T-helper 9 cell (primary cell): ENCODE results near the gene MYOF.
A peak's percentile ranks its signal among the peaks of the same experiment; 100 is the strongest.

Source experiments
- DNase-seq: peaks from one replicate; pipeline ENCODE4 v3.0.0-alpha.2; 2020
- total RNA-seq, 2 donors: gene quantifications; one replicate each; lab custom pipeline; 2026; lab: John Stamatoyannopoulos, UW

MYOF gene, protein sequence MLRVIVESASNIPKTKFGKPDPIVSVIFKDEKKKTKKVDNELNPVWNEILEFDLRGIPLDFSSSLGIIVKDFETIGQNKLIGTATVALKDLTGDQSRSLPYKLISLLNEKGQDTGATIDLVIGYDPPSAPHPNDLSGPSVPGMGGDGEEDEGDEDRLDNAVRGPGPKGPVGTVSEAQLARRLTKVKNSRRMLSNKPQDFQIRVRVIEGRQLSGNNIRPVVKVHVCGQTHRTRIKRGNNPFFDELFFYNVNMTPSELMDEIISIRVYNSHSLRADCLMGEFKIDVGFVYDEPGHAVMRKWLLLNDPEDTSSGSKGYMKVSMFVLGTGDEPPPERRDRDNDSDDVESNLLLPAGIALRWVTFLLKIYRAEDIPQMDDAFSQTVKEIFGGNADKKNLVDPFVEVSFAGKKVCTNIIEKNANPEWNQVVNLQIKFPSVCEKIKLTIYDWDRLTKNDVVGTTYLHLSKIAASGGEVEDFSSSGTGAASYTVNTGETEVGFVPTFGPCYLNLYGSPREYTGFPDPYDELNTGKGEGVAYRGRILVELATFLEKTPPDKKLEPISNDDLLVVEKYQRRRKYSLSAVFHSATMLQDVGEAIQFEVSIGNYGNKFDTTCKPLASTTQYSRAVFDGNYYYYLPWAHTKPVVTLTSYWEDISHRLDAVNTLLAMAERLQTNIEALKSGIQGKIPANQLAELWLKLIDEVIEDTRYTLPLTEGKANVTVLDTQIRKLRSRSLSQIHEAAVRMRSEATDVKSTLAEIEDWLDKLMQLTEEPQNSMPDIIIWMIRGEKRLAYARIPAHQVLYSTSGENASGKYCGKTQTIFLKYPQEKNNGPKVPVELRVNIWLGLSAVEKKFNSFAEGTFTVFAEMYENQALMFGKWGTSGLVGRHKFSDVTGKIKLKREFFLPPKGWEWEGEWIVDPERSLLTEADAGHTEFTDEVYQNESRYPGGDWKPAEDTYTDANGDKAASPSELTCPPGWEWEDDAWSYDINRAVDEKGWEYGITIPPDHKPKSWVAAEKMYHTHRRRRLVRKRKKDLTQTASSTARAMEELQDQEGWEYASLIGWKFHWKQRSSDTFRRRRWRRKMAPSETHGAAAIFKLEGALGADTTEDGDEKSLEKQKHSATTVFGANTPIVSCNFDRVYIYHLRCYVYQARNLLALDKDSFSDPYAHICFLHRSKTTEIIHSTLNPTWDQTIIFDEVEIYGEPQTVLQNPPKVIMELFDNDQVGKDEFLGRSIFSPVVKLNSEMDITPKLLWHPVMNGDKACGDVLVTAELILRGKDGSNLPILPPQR (N-terminal part only)
- total RNA-seq, result 0 to 0.07 reads per million in 2 donors

DNA sequence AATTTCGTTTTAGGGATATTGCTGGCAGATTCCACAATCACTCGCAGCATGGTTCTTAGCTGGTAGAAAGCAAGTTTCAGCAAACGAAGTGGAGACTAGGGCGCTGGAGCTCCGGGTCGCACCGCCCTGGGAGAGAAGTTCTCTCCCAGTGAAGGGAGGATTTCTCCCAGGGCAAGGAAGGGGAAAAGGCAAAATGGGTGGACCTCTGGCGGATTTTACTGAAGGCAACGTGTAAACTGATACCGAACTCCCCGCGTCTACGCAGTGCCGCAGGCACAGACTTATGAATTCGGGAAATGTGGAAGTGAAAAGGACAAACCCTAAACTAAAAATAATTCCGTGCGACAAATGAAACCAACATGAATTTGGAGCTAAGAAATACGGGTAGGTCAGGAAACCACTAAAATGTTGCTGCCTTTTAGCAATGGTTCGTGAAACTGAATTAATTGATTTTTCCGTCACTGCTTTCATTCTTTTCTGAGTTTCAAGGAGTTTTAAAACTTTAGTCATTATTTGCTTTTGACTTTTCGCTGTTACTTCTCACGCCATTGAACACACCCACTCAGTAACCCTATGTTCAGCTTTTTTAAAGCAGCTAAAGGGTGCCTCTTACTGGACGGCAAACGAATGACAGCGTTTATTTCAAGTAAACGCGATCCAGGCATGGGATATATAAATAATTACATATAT, at the start of gene MYOF:
MYOF (minus strand) TSS at position 190 of the 690 bp plus-strand sequence; CDS start at position 50, 140 bp downstream.
- no peak for DNase-seq

DNA sequence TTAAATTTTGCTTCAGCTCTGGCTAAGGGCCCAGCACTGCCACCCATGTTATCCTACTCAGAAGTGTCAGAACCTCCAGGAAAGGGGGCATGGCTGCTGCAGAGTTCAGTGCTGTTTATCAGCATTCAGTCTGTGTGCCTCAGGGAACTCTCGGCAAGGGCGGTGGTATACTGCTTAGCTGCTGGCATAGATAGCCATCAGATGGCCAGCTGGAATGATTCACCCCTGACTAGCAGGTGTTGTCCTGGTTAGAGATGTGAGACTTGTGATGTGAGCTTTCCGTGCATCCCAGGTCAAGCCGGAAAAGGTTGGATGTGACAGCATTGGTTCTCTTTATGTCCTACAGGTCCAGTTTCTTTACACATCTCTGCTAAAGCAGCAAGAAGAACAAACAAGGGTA, 36.4 kb upstream of the MYOF start:
- no peak for DNase-seq

DNA sequence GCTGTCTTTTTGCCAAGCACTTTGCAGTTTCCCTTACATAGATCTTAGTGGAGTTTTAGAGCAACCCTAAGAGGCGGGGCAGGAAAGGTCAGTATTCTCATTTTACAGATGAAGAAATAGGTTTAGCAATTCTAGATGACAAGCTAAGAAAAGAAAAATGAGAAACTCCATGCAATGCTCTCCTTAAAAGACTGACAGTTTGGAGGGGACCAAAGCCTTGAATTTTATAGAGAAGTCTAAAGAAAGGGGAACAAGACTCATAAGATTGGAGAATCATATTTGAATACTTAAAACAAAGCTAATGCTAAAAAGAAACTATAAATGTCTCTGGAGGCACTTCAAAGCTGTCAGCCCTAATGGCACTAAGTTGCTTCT, 33.9 kb upstream of the MYOF start:
- DNase-seq, result no peak

DNA sequence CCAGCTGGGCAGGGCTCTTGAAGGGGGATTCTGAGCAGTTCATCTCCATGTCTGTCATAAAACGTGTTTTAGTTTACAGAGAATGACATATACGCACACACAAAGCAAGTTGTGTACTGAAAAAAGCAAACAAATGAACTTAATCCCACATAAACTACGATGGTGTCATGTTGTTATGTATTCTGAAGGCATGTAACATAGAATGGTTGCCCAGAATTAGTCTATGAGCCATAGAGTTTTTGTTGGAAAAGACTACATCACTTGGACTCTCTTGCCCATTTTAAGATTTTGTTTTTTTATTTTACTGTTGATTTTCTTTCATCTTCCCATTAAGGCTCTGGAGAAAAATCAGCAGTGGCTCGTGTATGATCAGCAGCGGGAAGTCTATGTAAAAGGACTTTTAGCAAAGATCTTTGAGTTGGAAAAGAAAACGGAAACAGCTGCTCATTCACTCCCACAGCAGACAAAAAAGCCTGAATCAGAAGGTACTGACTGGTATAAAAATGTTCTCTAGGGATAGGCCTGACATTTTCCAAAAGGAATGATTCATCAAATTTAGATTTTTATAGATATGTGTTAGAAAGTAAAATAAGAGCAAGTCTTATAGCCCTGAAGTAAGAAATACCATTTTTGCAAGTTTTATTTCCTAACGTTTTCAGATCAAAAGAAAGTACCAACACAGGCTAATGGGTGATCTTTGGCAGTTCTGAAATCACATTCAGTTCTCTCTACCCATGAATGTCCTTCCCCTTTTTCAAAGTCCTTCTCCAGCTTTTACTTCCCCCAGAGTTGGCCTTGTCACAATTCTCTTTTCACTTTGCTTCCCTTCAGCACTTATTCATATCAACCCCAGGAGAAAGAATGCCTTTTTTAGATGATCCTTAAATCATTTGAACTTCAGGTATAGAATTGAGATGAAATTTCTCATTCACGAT, 33.2 kb upstream of the MYOF start:
- no peak for DNase-seq

DNA sequence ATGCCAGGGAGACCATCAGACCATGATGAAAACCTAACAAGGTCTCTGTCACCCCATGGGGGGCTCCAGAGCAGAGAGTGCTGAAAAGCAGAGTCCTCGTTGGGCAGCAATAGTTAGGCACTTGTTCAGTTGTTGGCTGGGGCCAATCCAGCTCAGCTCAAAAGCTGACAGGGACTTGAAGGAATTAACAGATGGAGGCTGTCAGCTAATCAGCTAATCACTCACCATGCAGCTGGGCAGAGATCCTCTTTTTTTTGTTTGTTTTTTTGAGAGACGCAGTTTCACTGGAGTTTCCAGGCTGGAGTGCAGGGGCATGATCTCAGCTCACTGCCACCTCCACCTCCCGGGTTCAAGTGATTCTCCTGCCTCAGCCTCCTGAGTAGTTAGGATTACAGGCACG, 32.4 kb upstream of the MYOF start:
- no peak for DNase-seq

DNA sequence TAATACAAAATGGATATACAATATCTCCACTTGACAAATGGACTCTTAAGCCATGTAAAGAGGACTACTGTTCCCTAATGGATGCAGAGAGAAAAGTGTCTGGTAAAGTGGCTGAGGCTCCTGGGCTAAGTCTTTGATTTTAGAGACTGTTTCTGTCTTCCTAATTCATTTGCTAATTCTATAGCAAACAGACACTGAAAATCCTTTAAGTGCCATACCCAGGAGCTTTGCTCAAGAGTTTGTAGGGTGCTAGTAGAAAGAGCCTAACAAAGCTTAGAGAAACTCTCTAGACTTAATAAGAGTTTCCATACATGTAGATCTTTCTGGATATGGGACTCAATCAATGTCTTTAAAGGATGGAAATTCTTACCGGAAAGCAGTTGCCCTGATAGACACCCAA, 31.0 kb upstream of the MYOF start:
- no peak for DNase-seq

DNA sequence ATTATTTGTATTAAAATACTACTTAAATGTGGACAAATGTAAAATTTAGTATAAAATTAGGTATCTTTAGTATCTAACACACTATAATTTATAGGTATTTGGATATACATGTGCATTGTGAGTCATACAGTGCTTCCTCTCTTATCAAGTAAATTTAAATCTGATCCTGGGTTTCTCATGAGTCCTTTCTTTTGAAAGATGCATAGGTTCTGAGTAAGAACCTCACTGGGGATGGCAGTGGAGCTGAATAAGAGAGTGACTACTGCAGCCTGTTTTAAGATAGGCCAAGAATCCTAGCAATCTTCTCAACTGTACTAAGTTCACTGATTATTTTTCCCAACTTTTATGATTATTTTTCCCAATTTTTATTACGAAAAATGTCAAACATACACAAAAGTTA, 30.4 kb upstream of the MYOF start:
- DNase-seq, result no peak

DNA sequence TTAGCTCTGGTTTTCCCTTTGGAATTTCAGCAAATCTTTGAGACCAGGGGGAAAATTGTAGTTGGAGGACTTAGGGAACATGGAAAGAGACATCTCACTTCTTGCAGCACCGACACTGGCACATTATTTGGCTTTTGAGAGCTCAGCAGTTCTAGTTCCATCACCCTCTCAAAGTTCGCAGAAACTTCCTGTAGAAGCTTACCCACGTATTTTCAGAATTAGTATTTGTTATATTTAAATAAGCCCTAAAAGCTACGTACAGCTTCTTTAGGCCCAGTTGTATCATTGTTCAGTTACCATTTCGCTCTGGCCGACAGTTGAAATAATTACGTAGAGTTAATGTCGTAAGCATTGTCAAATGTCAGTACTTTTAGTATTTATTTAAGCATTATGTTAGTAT, 27.7 kb upstream of the MYOF start:
- DNase-seq, result no peak

DNA sequence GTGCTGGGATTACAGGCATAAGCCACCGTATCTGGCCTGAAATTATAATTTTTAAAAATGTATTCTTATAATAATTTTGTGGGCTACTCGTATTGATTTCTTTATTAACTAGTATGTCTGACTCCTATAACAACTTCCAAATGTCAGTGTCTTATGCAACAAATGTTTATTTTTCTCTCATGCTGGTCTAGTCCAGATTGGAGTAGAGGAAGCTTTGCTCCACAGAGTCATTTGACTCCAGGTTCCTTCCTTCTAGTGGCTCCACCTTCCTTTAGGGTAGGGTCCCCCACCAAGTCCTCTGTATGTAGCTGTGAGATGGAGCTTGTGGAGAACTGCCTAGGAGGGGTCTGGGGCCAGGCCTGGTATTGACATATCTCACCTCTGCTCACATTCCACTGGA, 22.9 kb upstream of the MYOF start:
- DNase-seq, result no peak

DNA sequence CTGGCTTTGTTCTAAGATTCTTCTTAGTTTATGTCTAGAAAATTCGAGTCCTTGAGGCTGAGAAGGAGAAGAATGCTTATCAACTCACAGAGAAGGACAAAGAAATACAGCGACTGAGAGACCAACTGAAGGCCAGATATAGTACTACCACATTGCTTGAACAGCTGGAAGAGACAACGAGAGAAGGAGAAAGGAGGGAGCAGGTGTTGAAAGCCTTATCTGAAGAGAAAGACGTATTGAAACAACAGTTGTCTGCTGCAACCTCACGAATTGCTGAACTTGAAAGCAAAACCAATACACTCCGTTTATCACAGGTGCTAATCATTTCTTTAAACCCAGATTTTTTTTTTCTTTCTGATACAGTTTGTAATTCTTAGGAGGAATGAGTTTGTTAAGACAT, 20.9 kb upstream of the MYOF start:
- no peak for DNase-seq

DNA sequence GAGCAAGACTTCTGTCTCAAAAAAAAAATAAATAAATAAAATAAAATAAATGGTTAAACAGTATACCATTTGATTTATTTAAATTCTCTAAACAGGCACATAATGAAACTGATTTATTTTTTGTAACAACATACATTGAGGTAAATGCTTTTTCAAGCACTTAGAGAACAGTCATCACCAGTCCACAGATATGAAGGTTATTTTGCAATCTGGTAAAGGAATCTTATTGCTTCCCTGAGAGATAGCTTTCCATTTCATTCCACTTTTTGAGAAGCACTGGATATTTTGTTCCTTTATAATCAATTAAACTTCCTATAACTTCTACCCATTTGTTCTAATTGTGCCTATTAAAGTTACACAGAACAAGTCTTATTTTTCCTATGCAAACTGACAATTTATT, 19.5 kb upstream of the MYOF start:
- DNase-seq, result no peak

DNA sequence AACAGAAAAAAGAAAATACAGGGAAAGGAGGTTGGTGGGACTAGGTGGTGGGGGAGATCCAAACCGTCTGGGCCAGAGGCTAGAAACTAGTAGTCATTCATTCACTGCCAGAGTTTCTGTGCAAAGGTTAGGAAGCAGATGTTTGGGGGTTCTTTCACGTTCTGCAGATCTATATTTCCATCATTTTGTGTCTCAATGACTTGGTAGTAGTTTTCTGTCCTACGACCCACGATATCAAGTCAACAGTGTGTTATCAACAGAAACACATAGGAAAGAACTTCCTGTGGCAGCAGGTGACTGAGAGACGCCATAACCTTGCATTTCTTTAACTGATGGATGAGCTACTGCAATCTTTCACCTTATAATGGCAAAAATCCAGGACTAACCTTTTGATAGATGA, 16.0 kb upstream of the MYOF start:
- DNase-seq, result no peak

DNA sequence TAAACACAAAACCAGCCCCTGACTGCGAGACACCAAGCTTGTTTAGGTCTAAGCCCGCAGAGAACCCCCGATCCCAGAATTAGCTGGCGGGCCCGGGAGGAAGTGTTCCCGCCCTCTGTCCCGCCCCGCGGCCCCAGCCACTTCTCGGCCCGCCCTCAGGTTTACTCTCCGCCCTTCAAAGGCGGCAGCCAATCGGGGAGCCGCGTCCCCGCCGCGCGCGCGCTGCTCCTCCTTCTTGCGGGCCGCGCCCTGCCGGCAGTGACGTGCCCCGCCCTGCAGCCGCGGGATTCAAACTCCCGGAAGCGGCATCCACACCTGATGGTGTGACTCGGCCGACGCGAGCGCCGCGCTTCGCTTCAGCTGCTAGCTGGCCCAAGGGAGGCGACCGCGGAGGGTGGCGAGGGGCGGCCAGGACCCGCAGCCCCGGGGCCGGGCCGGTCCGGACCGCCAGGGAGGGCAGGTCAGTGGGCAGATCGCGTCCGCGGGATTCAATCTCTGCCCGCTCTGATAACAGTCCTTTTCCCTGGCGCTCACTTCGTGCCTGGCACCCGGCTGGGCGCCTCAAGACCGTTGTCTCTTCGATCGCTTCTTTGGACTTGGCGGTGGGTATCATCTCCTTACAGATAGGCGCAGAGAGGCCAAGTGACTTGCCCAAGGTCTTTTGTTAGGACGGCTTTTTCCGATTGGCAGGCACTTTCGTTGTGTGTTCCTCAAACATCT, 14.3 kb upstream of the MYOF start, which contains the start of gene CEP55:
CEP55 (plus strand) TSS at position 291 of the 720 bp plus-strand sequence. CDS start 3,440 bp downstream, outside the sequence.
- peak; percentile 93 for DNase-seq

DNA sequence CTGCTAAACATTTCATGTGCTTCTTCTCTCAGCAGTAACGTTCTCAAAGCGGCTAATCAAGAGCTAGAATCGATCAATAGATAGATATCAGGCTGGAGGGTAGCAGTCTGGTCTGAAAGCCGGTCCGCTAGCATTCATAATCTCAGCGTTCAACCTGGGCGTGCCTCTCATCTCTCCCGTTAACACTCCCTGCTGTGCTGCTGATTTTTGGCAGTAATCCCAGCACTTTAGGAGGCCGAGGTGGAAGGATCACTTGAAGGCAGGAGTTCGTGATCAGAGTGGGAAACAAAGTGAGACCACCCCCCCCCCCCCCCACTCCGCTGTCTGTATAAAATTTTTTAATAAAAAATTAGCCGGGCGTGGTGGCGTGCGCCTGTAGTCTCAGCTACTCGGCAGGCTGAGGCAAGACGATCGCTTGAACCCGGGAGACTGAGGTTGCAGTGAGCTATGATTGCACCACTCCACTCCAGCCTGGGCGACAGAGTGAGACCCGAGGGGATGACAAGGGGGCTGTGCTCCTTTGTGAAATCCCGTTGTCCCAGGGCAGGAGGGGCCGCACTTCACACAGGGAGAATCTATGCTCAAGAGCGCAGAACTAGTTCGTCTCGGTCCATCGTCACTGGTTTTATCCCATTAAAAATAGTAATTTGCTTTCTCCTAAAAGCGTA, 13.7 kb upstream of the MYOF start:
- no peak for DNase-seq

DNA sequence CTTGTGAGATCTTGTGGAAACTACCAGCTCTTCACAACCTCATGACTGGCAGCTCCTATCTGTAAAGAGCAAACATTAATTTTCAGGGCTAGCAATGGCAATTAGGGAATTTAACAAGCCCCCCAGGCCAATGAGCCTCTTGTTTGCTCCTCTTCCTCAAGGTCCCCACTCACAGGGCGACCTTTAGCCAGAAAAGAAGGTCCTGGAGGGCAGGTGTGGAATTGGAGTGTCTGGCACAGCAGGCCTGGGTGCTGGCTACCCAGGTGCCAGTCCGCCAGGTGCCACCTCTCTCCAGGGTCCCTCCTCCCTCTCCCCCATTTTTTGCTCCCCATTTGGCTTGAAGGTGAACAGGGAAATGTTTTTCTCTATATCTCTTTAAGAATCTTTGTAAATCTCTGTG, 12.4 kb upstream of the MYOF start:
- DNase-seq, result no peak

DNA sequence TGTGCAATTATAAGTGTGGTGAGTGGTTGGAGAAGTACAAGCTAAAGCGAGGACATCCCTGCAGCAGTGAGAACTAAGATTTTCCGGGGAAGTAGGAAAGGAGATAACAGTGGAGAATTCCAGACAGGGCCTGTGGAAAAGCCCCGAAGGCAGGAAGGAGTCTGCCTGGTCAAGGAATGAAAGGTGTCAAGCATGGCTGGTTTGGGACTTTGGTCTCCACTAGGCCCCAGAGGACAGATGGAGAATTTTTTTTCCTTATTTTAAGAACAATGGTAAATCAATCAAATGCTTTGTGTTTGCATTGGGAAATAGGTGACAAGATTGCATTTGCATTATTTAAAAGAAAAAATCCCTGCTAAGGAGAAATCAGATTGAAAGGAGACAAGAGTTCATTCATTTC, 11.0 kb upstream of the MYOF start:
- DNase-seq, result no peak

DNA sequence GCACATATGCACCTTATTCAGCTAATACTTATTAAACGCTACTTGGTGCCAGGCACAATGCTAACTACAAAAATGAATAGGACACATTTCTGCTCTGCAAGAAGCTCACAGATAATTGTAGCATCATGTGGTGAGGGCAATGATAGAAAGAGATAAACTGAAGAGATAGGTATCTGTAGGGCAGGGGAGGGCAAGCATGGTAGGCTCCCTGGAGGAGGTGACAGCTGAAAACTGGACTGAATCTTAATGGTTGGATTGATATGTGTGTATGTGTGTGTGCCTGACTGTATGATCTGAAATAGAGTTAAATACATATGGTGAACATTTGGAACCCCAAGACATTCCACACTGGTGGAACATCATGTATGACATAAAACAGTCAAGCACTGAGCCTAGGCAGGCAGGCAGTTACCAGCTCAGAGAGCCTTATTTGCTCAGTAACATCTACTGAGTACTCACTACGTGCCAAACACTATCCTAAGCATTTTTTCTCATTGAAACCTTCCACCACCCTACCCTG, 9.5 kb upstream of the MYOF start:
- no peak for DNase-seq

DNA sequence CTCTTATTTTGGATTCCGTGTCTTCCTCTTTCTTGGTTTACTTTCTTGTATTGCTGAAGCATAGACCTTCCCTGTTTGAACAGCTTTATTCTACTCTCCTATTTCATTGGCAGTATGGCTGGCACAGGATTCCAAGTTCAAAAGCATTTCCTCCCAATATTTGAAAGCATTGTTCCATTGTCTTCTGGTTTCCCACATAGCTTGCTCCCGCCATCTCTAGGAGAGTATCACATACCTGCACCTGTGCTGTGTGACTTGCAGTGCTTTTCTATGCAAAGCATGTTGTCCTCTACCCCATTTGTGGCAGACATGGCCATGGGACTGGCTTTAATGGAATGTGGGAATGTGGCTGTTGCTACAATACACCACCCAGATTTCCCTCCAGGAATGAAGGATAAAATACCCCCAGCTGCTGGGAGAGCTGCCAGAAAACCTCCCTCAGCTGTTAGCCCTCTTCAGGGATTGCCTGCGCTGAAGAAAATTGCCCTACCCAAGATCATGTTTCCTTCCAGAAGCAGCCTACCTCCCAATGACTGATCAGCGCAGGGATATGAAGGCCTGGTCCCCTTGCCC, 6.9 kb upstream of the MYOF start:
- no peak for DNase-seq

DNA sequence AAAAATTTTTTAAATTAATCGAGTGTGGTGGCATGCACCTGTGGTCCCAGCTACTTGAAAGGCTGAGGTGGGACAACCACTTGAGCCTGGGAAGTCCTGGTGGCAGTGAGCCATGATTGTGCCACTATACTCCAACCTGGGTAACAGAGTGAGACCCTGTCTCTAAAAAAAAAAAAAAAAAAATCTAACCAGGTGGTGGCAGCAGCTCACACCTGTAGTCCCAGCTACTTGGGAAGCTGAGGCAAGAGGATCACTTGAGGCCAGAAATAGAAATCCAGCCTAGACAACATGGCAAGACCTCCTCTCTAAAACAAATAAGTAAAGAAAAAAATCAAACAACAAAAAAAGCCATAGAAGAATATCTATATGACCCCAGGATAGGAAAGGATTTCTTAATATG, 3.6 kb upstream of the MYOF start:
- DNase-seq, result no peak
